Cerebellar nuclear complex (tissue), 1 donor: ENCODE data around the gene MAPK4.

Experiments
- DNase-seq, 2 experiments: peaks; one replicate each; lab custom pipeline; 2025; lab: John Stamatoyannopoulos, UW

Gene MAPK4

GRCh38 chr18:50654658-50655550 lies 95.0 kb downstream of the MAPK4 start:
- peak; percentile 95 to 96 for DNase-seq

GRCh38 chr18:50656396-50656795 lies 96.5 kb downstream of the MAPK4 start:
- no peak for DNase-seq

GRCh38 chr18:50656841-50657470 lies 97.1 kb downstream of the MAPK4 start:
- DNase-seq = no peak

- no peak for DNase-seq
These were observed 98.7 kb downstream of the MAPK4 start for GRCh38 chr18:50658601-50659000.

GRCh38 chr18:50659091-50660003 lies 99.5 kb downstream of the MAPK4 start:
- DNase-seq = peak; percentile 54 to 74

- no peak for DNase-seq
These were observed 101.1 kb downstream of the MAPK4 start for GRCh38 chr18:50661013-50661412.

- DNase-seq = no peak
These were observed 102.3 kb downstream of the MAPK4 start for GRCh38 chr18:50662177-50662576.

- DNase-seq = no peak
These were observed 103.0 kb downstream of the MAPK4 start for GRCh38 chr18:50662775-50663383.

GRCh38 chr18:50663626-50664441 lies 103.9 kb downstream of the MAPK4 start:
- peak in 1 of 2 experiments; percentile 53 for DNase-seq

GRCh38 chr18:50665015-50665414 lies 105.1 kb downstream of the MAPK4 start:
- DNase-seq = no peak

- DNase-seq = peak in 1 of 2 experiments; percentile 24
These were observed 105.6 kb downstream of the MAPK4 start for GRCh38 chr18:50665519-50665918.

- DNase-seq = no peak
These were observed 106.6 kb downstream of the MAPK4 start for GRCh38 chr18:50666536-50666935.

GRCh38 chr18:50671376-50671775 lies 111.5 kb downstream of the MAPK4 start:
- DNase-seq = no peak

- no peak for DNase-seq
These were observed 114.6 kb downstream of the MAPK4 start for GRCh38 chr18:50674307-50674980.

GRCh38 chr18:50675043-50675442 lies 115.2 kb downstream of the MAPK4 start:
- no peak for DNase-seq

- no peak for DNase-seq
These were observed 118.8 kb downstream of the MAPK4 start for GRCh38 chr18:50678651-50679050.

- no peak for DNase-seq
These were observed 119.2 kb downstream of the MAPK4 start for GRCh38 chr18:50679056-50679455.

- no peak for DNase-seq
These were observed 119.8 kb downstream of the MAPK4 start for GRCh38 chr18:50679656-50680055.

- no peak for DNase-seq
These were observed 121.1 kb downstream of the MAPK4 start for GRCh38 chr18:50680966-50681365.

- DNase-seq = no peak
These were observed 123.0 kb downstream of the MAPK4 start for GRCh38 chr18:50682852-50683251.
